HCT116 (cell line): ENCODE measurements around the gene TRRAP.
A peak's percentile ranks its signal among the peaks of the same experiment; 100 is the strongest.

Experiments used
- POLR2A ChIP-seq: IDR thresholded peaks from 2 replicates; pipeline ENCODE4 v1.7.0; 2011; ENCODE audit warnings: borderline replicate concordance; ENCODE audit not compliant: insufficient read depth, insufficient read length; ENCODE audit errors: extremely low read depth
- TF ChIP-seq, protein P1 (sequence below), 3 experiments: fragments of 200-600 bp in 1 of 3; sonication (generic) in 1 of 3; IDR thresholded peaks in 2 of 3; conservative IDR thresholded peaks in 1 of 3; 2 replicates each; pipeline ENCODE4 v1.5.1; 2012 to 2017; ENCODE audit warnings: low read depth in 2 of 3, low read length in 2 of 3, antibody characterized with exemption in 1 of 3, borderline replicate concordance in 1 of 3, control low read depth in 1 of 3, mild to moderate bottlenecking in 1 of 3, mixed read lengths in 1 of 3, mixed run types in 1 of 3, moderate library complexity in 1 of 3; ENCODE audit not compliant: insufficient read depth in 1 of 3

DNA sequence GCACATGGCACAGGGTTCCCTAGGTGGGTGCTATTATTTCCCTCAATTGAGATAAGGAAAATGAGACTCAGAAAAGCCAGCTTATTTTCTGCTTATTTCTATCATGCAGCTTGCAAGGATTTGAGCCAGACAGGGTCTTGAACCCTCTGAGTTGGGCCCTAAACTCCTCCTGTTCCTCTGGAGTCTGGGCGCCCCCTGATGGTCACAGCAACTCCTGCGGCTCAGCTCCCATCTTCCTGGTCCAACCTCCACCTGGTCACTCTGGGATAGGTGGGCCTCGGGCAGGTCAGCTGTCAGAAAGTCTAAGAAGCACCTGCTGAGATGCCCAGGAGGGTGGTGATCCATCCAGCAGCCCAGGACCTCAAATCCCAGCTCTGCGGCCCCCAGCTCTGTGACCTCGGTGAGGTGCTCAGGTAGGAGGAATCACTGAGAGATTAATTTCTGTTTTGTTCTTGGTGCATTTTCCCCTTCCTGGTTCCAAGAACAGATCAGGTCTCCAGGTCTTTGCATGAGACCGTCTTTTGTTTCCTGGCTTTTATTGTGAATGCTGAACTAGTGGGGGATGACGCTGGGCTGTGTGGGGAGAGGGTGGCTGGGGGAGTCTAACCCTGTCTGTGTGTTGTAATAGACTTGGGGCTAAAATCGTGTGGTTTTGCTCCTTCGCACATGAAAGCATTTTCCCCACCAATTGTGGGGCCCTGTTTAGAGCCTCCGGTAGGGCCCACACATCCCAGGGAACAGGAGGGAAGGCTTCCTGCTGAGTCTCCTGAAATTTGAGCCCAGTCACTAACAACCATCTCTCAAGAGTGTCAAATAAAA lies 41.3 kb upstream of the TRRAP start:
- no peak for TF ChIP-seq POLR2A
- TF ChIP-seq, protein P1, sequence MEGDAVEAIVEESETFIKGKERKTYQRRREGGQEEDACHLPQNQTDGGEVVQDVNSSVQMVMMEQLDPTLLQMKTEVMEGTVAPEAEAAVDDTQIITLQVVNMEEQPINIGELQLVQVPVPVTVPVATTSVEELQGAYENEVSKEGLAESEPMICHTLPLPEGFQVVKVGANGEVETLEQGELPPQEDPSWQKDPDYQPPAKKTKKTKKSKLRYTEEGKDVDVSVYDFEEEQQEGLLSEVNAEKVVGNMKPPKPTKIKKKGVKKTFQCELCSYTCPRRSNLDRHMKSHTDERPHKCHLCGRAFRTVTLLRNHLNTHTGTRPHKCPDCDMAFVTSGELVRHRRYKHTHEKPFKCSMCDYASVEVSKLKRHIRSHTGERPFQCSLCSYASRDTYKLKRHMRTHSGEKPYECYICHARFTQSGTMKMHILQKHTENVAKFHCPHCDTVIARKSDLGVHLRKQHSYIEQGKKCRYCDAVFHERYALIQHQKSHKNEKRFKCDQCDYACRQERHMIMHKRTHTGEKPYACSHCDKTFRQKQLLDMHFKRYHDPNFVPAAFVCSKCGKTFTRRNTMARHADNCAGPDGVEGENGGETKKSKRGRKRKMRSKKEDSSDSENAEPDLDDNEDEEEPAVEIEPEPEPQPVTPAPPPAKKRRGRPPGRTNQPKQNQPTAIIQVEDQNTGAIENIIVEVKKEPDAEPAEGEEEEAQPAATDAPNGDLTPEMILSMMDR (IDR thresholded peaks at IDR 0.05 in 2 of 3, conservative IDR thresholded peaks at IDR 0.05 in 1 of 3; ENCODE audit: borderline replicate concordance in 1 of 3, insufficient read depth in 1 of 3, low read depth in 2 of 3, low read length in 2 of 3) = peak; percentile 93 to 97 (median 96)
